HK-2 (cell line): Measurements from ENCODE around the gene AFG3L2.

Experiments
- DNase-seq: peaks from one replicate; pipeline ENCODE4 v3.0.0-alpha.2; 2018; ENCODE audit not compliant: unreplicated experiment

Gene AFG3L2

DNA sequence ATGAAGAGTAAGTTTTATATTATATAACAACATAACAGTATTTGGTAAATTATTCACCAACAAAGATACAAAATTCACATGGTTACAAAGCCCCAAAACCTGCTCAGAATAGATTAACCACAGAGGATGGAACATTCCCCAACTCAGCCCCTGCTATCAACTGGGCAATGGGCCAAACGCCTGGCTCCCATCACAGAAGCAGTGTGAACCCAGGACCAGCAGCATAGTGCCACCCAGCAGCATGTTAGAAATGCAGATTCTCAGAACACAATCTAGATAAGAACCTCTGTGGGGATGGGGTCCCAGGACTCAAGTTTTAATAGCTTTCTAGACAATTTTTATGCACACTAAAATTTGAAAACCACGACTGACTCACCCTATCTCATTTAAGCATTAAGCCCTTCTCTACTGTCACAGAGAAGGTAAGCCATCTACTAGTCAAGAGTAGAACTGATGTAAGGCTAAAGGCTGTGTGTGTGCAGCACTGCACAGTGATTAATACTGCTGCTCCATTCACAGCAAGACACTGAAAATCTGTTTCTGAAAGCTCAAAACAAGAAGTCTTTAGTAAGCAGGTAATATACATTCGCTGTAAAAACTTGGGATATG, 15.2 kb downstream of the AFG3L2 start:
- peak; percentile 11 for DNase-seq

DNA sequence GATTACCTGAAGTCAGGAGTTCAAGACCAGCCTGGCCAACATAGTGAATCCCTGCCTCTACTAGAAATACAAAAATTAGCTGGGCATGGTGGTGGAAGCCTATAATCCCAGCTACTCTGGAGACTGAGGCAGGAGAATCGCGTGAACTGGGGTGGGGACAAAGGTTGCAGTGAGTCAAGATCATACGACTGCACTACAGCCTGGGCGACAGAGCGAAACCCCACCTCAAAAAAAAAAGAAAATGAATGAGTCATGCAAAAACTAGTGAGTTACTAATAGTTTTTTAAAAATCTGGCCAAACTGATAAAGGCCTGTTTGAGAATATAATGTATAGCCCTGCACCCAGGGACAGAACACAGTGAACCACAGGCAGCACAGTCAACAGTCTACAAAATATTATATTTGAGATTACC, 17.5 kb downstream of the AFG3L2 start:
- DNase-seq, result peak; percentile 17

DNA sequence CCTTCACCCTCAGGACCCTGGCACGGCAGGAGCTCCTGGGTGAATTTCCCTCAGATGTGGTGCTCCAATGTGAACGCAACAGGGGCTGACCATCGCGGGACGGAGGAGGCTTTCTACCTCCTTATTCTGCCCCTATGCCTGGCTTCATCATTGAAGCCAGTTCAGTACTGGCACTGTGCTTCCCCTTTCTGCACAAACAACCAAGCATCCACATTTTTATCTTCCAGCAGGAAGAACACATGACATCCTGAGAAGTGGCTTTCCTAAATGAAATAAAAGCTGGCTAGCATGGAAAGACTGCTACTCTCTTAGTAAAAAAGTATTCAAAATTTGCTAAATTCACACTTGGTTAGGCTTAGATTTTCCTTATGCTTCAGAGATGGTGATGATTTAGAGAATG, 24.8 kb downstream of the AFG3L2 start:
- no peak for DNase-seq

- DNase-seq, result no peak
These were observed 29.1 kb downstream of the AFG3L2 start for GRCh38 chr18:12347895-12348294.

DNA sequence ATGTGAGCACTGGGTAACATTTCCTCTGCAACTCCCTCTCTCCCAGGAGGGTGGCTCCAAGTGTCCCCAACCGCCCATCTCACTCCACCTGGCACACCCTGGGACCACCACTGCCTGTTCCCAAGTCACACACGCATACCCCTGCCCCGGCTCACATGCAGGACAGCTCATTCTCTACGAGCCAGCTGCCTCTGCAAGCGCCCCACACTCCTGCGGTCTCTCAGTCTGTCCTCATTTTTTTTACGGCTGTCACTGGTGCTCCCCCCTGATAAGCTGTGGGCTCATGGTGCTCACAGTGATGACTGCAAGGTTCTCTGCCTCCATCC, 30.8 kb downstream of the AFG3L2 start:
- no peak for DNase-seq

DNA sequence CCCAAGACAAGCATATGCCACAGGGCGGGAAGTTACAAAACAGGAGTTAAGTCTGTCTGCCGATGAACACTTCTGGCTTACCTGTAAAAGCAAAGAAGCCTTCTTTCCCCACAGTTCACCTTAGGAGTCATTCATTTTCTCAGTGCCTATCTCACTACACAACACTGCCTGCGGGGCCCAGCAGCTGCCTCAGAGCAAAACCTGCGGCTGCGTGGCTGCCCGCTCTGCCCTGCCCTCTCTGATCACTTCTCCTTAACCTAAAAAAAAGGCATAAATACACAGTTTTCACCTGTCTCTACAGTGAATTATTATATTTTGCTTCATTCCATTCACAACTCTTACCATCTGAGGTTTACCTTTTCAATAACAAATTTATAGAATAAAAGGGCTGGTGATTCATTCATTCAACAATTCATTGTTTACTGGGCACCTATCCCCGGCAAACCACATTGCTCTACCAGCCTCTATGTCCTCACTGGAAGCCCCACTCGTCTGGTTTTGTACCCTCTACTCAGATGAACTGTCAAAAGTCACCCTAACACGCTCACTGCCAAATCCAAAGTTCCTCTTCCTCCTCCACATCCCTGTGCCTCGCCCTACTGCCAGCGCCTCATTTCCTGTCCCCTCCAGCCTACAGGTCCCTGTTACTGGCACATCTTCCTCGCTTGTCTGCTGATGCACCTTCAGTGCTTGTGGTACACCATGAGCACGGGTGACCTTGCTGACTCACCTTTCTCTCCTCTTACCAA, 31.4 kb downstream of the AFG3L2 start:
- no peak for DNase-seq

- no peak for DNase-seq
These were observed 34.4 kb downstream of the AFG3L2 start for GRCh38 chr18:12342661-12343060.

GRCh38 chr18:12340945-12341660, 35.9 kb downstream of the AFG3L2 start:
- DNase-seq, result no peak

DNA sequence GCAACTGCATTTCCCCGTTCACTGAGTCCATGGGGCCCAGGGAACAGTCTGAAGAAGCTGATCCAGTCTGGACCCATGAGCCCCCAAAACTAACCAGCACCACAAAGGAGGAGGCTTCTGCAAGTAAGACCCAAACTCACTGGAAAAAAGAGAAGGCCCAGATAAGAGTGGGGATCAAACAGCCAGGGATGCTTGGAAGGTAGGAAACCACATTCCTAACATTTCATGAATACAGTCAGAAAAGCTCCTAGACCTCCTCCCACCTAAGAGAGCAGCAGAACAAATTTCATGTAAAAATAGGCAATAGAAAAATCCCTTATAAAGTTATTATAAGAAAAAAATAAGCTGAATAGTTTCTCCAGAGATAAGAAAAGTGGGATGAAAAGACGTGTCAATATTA, 38.6 kb downstream of the AFG3L2 start:
- no peak for DNase-seq

GRCh38 chr18:12336887-12337286, 40.1 kb downstream of the AFG3L2 start:
- DNase-seq, result peak; percentile 47

- peak; percentile 42 for DNase-seq
These were observed 40.8 kb downstream of the AFG3L2 start for GRCh38 chr18:12336171-12336613.

GRCh38 chr18:12335503-12335902, 41.5 kb downstream of the AFG3L2 start:
- no peak for DNase-seq

DNA sequence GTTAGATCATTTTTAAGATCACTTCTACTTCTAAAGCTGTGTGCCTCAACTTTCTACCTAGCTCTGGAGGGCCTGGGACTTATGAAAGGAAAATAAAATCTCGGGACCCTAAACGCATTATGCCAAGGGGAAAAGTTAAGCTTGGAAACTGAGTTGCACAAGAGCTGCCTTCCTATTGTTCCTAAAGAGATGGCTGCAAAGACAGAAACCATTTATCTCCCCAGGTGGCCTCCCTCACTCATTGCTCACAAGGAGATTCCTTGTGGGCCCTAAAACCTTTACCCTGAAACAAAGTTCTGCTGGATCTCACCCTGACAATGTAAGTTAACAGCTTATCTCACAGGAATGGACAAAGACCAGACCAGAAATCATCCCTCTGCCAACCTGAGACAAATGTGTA, 42.2 kb downstream of the AFG3L2 start:
- no peak for DNase-seq

DNA sequence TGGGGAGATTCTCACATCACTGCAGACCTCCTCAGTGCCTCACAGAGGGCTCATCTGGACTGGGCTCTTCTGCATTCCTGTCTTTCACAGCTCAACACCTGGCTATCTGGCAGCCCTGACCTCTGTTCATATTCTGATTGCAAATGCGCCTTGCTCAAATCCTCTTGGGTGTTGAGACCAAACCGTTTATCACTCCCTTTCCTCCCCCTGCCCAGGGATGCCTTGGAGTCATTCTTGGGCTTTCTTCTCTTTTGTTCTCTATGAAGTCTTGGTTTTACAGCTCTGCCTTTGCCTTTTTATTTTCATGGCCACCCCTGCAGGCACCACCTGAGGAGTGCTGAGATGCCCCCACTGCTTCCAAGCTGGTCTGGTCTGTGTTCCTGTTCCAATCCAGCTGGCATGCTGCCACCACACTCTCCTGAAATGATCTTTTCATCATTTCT, 42.6 kb downstream of the AFG3L2 start:
- no peak for DNase-seq

GRCh38 chr18:12333506-12334290, 43.3 kb downstream of the AFG3L2 start:
- no peak for DNase-seq

GRCh38 chr18:12330766-12331165, 46.3 kb downstream of the AFG3L2 start:
- DNase-seq, result no peak

DNA sequence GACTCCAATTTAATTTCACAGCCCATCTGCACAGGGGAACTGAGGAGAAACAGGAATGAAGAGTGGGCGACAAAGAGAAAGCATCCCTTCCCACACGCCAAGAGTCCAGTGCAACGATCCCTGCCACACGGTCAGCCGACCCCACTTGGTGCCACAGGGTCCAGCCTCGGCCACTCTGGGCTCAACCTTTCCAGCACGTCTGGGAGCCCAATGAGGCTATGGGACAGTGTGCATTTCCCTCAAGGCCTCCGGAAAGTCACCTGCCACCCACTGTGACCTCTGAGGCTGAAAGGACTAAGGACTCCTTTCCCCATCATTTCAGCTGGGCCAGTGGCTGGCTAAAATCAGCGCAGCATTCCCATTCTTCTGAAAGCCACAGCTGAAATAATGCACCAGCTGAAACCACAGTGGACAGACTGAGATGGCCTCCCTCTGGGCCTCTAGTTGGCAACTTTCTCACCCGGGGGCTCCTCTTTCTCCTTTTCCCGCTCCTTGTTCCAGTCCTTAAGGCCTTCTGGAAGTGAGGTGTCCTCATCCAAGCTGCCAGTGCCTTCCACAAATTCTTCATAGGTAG, 47.8 kb downstream of the AFG3L2 start:
- no peak for DNase-seq

- DNase-seq, result no peak
These were observed 48.7 kb downstream of the AFG3L2 start for GRCh38 chr18:12328179-12328823.

DNA sequence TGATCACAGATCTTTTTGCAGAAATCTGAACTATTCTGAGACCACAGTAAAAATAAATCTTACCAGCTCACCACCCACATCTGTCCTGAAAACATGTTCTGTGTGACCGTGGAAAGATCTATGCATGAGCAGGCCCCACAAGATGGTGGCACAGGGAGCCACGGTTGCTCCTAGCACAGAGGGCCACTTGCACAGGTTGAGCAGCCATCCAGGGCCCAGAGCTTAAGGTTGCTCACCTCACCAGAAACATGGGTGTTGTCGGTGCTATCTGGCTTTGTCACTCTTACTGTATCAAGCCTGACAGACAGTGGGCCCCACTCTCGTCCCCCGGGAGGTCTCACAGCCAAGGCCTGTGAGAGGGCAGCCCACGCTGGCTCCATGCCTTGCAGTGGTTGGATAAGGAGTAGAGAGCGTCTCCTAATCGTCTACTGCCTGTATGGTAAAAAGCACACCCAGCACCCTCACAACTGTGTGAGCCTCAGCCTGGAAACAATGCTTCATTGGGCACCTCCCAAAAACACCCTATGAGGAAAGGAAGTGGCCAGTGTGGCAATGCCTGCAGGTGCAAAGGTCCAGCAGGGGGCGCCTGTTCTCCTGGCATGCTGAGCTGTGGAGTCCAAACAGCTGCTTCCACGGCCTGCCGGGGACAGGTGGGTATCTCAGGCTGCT, 49.4 kb downstream of the AFG3L2 start:
- peak; percentile 73 for DNase-seq

DNA sequence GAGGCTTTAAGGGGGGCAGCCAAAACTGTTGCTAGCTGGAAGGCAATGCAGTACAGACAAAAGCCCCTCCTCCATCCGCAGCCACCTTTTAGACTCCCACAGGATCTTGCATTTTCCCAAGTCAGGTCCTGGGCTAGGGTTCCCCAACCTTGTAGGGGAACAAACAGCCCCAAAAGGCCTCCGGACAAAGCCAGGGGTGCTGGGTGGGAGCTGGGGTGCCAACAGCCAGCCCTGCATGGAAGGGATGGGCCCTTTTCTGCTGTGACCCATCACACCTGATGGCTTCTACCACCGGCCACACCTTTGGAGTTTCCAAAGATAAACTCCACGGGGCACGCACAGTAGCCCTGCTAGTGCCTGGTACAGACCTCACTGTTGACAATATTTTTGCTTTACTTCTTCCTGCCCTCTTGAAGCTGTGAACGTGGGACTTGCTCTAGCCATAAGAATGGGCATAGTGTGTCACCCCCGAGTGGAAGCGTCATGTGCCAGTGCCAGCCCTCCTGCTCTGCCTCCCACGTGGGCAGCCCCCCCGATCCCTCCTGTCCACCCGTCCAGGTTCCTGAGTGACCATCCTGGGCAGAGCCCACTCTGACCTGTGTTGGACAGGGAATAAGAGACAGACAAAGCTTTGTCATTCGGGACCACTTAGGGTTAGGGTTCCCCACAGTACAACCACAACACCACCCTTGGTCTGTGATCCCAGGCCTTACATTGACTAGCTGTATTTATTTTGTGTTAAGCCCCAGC, 50.1 kb downstream of the AFG3L2 start:
- no peak for DNase-seq
